ENCODE results near the gene MGMT. TPM values are rescaled to one million over a fixed set of nuclear protein-coding genes. Genes with fewer than 3 reads are reported as not detected.

Gene MGMT
- total RNA-seq, 6 experiments from 2014 or later = 8.9 to 18.0 (median 10.0) TPM

DNA sequence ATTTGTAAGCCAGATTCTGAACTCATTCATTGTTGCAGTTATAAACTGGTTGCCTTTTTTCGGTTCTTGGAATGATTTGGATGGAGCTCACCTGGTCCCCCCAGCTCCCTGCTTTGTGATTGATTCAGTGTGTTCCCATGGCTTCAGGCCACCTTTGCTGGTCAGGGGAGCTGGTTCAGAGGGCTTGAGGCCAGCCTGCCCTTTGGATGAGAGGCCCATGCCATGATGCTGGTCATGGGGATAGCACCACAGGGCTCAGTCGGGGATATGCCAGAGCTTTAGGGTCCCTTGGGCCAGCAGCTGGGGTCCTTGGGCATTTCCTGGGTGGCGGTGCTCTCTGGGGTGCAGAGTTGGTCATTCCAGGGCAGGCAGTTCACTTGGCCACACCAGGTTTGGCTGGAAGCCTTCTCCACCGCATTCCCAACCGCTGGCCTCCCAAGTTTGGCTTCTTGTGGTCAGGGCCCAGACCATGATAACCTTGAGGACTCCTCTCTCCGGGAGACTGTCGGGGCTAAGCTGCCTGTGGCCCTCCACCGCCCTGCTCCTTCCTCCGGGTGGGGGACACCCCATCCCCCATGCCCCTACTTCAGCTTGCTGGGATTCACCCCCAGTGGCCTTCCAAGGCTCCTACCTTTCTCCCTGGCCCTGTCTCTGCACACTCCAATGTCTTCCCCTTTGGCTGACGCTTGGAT, 65.1 kb downstream of the MGMT start:
- DNase-seq = peak; percentile 52
- Mint-ChIP-seq H3K4me3 (0 out of 2 replicates have a peak overlapping the region, but pooled peaks have one; percentile 39), H3K4me1 (ENCODE audit: low read depth) (peaks cover 21% of the 10 kb centered on the region), H3K27ac (peak overlapping the region; percentile 72; the same call in 1 of the 2 replicates), H3K36me3 (ENCODE audit: low read depth) (peaks cover 14% of the 10 kb centered on the region), H3K9me3 (peaks cover 4% of the 10 kb centered on the region; the same call in 1 of the 2 replicates), H3K27me3 (ENCODE audit: insufficient read depth) (no peaks in the 10 kb centered on the region; the same call in 1 of the 2 replicates)
- no peak for TF ChIP-seq CTCF (IDR thresholded peaks at IDR 0.05)

DNA sequence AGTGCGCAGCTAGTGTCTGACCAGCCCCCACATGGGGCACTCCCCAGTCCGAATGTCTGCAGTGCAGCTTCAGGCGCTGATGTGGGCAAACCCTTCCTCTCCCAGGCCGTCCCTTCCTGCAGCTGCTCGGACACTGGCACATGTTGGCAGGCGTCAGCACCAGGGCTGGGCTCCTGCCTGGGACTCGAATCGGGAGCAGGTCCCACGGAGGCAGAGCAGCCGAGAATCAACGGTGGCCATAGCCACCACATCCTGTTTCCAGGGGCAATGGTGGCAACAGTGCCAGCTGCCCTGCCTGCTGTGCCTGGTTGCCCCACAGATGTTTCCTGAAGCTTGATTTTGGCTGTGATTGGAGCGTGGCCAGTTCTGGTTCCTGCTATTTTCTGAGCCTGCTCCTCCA, 65.8 kb downstream of the MGMT start:
- TF ChIP-seq CTCF (IDR thresholded peaks at IDR 0.05) = no peak
- H3K4me3 Mint-ChIP-seq = no peak overlapping the region
- no peak for DNase-seq
- H3K27ac Mint-ChIP-seq = no peak overlapping the region
- H3K27me3 Mint-ChIP-seq (ENCODE audit: insufficient read depth) = no peaks in the 10 kb centered on the region; the same call in 1 of the 2 replicates
- H3K4me1 Mint-ChIP-seq (ENCODE audit: low read depth) = peaks cover 17% of the 10 kb centered on the region
- peaks cover 11% of the 10 kb centered on the region for H3K36me3 Mint-ChIP-seq (ENCODE audit: low read depth)
- peaks cover 2% of the 10 kb centered on the region; the same call in 1 of the 2 replicates for H3K9me3 Mint-ChIP-seq

DNA sequence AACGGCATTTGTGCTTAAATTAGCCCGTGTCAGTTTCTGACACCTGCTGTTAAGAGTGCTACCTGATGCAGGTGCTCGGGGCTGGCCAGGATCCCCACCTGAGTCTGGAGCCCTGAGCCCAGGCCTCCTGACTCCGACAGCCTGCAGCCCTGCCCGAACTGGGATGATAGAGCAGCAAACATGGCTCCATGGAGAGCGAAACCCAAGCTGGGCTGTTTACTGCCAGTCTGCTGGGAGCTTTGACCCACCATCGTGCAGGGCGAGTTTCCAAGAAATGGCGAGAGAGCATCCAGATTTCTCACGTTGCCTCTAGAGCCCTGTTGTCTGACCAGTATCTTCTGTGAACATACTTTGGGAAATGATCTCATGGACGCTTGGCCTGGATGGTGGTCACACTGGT, 66.2 kb downstream of the MGMT start:
- Mint-ChIP-seq H3K27me3 (ENCODE audit: insufficient read depth) (no peaks in the 10 kb centered on the region; the same call in 1 of the 2 replicates), H3K36me3 (ENCODE audit: low read depth) (peaks cover 7% of the 10 kb centered on the region), H3K9me3 (no peaks in the 10 kb centered on the region; the same call in 1 of the 2 replicates), H3K4me3 (no peak overlapping the region), H3K4me1 (ENCODE audit: low read depth) (peaks cover 13% of the 10 kb centered on the region), H3K27ac (no peak overlapping the region)
- no peak for TF ChIP-seq CTCF (IDR thresholded peaks at IDR 0.05)
- DNase-seq = no peak

DNA sequence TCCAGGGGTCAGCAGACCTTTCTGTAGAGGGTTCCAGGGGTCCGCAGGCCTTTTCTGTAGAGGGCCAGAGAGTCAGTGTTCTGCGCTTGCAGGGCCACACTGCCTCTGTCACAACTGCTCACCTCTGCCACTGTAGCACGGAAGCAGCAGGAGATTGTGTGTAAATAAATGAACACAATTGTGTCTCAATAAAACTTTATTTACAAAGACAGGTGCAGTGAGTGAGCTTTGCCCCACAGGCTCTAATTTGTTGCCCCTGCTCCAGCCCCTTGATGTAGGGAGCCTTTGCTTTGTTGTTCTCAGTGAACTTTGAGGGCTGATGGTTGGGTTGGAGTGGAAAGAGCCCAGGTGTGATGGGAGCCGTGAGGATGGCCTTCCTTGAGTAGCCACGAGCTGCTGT, 67.8 kb downstream of the MGMT start:
- Mint-ChIP-seq H3K27me3 (ENCODE audit: insufficient read depth) (no peaks in the 10 kb centered on the region; the same call in 1 of the 2 replicates), H3K9me3 (no peaks in the 10 kb centered on the region; the same call in 1 of the 2 replicates), H3K36me3 (ENCODE audit: low read depth) (peaks cover 5% of the 10 kb centered on the region; the same call in 1 of the 2 replicates), H3K4me1 (ENCODE audit: low read depth) (peaks cover 13% of the 10 kb centered on the region), H3K27ac (no peak overlapping the region), H3K4me3 (no peak overlapping the region)
- no peak for TF ChIP-seq CTCF (IDR thresholded peaks at IDR 0.05)
- DNase-seq = no peak

DNA sequence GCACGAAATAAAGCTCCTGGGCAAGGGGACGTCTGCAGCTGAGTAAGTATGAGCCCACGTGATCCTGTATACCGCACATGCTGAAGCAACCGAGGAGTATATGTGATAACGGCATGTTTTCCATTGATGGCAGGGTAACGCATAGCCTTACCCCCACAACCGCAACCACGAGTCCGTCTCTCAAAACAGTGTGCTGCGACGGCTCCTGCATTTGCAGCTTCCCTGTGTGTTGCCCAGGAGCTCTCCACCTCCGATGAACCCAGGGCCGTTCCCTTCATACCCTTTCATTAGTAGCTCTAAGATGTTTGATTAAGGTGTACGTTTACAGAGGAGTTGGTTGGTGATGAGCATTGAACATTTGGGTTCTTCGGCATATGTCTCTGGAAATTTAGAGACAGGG, 69.3 kb downstream of the MGMT start:
- DNase-seq = no peak
- Mint-ChIP-seq H3K9me3 (no peaks in the 10 kb centered on the region; the same call in 1 of the 2 replicates), H3K4me1 (ENCODE audit: low read depth) (peaks cover 8% of the 10 kb centered on the region), H3K4me3 (no peak overlapping the region), H3K27me3 (ENCODE audit: insufficient read depth) (no peaks in the 10 kb centered on the region; the same call in 1 of the 2 replicates), H3K27ac (no peak overlapping the region), H3K36me3 (ENCODE audit: low read depth) (peaks cover 5% of the 10 kb centered on the region; the same call in 1 of the 2 replicates)
- TF ChIP-seq CTCF (IDR thresholded peaks at IDR 0.05) = no peak

Measured in HFFc6 (cell line).